ENCODE results near the gene ENPP3.
"Not testable (repeated sequence)": the region's sequence is repeated elsewhere in the genome, so short reads cannot be mapped to it uniquely, and the experiment has no call there.

The ENPP3 gene

GRCh38 chr6:131692031-131692430 is 54.9 kb downstream of the ENPP3 start:
- no peak for TF ChIP-seq HDGF (IDR thresholded peaks at IDR 0.05; ENCODE audit: borderline replicate concordance)
- no peak for TF ChIP-seq ARNT (IDR thresholded peaks at IDR 0.05)
- TF ChIP-seq CTBP1 (IDR thresholded peaks at IDR 0.05; ENCODE audit: borderline replicate concordance), result no peak
- TF ChIP-seq ZNF384 (IDR thresholded peaks at IDR 0.05), result no peak
- TF ChIP-seq L3MBTL2 (conservative IDR thresholded peaks at IDR 0.05), result no peak
- no peak for TF ChIP-seq NFRKB (IDR thresholded peaks at IDR 0.05)
- no peak for TF ChIP-seq FOXA1 (IDR thresholded peaks at IDR 0.05)
- no peak for TF ChIP-seq BHLHE40 (IDR thresholded peaks at IDR 0.05; ENCODE audit: borderline replicate concordance)
- TF ChIP-seq FOXM1 (IDR thresholded peaks at IDR 0.05; ENCODE audit: borderline replicate concordance), result no peak
- no peak for TF ChIP-seq LEF1 (IDR thresholded peaks at IDR 0.05; ENCODE audit: borderline replicate concordance)
- TF ChIP-seq SUZ12 (IDR thresholded peaks at IDR 0.05), result no peak
- TF ChIP-seq TARDBP (IDR thresholded peaks at IDR 0.05), result no peak
- no peak for TF ChIP-seq FOXK2 (IDR thresholded peaks at IDR 0.05)
- TF ChIP-seq, protein P1, sequence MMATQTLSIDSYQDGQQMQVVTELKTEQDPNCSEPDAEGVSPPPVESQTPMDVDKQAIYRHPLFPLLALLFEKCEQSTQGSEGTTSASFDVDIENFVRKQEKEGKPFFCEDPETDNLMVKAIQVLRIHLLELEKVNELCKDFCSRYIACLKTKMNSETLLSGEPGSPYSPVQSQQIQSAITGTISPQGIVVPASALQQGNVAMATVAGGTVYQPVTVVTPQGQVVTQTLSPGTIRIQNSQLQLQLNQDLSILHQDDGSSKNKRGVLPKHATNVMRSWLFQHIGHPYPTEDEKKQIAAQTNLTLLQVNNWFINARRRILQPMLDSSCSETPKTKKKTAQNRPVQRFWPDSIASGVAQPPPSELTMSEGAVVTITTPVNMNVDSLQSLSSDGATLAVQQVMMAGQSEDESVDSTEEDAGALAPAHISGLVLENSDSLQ (IDR thresholded peaks at IDR 0.05), result no peak
- POLR2A ChIA-PET, result no interaction called here
- DNase-seq (ENCODE audit: extremely low spot score), result no peak
- CTCF ChIA-PET, result no interaction called here

- no peak for TF ChIP-seq ARNT (IDR thresholded peaks at IDR 0.05)
- CTCF ChIA-PET, result no interaction called here
- no peak for DNase-seq (ENCODE audit: extremely low spot score)
- POLR2A ChIA-PET, result no interaction called here
These were observed 55.5 kb downstream of the ENPP3 start for GRCh38 chr6:131692589-131692988.

- TF ChIP-seq ZNF384 (IDR thresholded peaks at IDR 0.05) (no peak), ARNT (IDR thresholded peaks at IDR 0.05) (no peak), L3MBTL2 (conservative IDR thresholded peaks at IDR 0.05) (no peak), FOXA1 (IDR thresholded peaks at IDR 0.05) (no peak), FOXK2 (IDR thresholded peaks at IDR 0.05) (no peak), BHLHE40 (IDR thresholded peaks at IDR 0.05; ENCODE audit: borderline replicate concordance) (no peak), SP1 (IDR thresholded peaks at IDR 0.05) (no peak), HDGF (IDR thresholded peaks at IDR 0.05; ENCODE audit: borderline replicate concordance) (no peak), TARDBP (IDR thresholded peaks at IDR 0.05) (no peak)
- no peak for DNase-seq (ENCODE audit: extremely low spot score)
- ChIA-PET POLR2A (no interaction called here), CTCF (no interaction called here)
These were observed 56.3 kb downstream of the ENPP3 start for GRCh38 chr6:131693384-131693783.

GRCh38 chr6:131694832-131695426 is 57.8 kb downstream of the ENPP3 start:
- ChIA-PET POLR2A (no interaction called here), CTCF (interaction anchor here (0.5 to 1.7 kb wide), 16 partner anchors 8 to 565 kb away, joined by 3 to 22 read pairs (median 4); partner anchors contain the start of gene MED23)
- TF ChIP-seq FOXM1 (IDR thresholded peaks at IDR 0.05; ENCODE audit: borderline replicate concordance), result no peak
- TF ChIP-seq, protein P1 (IDR thresholded peaks at IDR 0.05), result no peak
- no peak for TF ChIP-seq FOXK2 (IDR thresholded peaks at IDR 0.05)
- no peak for TF ChIP-seq NFRKB (IDR thresholded peaks at IDR 0.05)
- TF ChIP-seq BHLHE40 (IDR thresholded peaks at IDR 0.05; ENCODE audit: borderline replicate concordance), result no peak
- TF ChIP-seq LEF1 (IDR thresholded peaks at IDR 0.05; ENCODE audit: borderline replicate concordance), result no peak
- DNase-seq (ENCODE audit: extremely low spot score), result peak; percentile 82

GRCh38 chr6:131696956-131697355 is 59.9 kb downstream of the ENPP3 start:
- TF ChIP-seq SP1 (IDR thresholded peaks at IDR 0.05) (no peak), LEF1 (IDR thresholded peaks at IDR 0.05; ENCODE audit: borderline replicate concordance) (no peak), SUZ12 (IDR thresholded peaks at IDR 0.05) (no peak), BHLHE40 (IDR thresholded peaks at IDR 0.05; ENCODE audit: borderline replicate concordance) (no peak), FOXM1 (IDR thresholded peaks at IDR 0.05; ENCODE audit: borderline replicate concordance) (no peak)
- no peak for DNase-seq (ENCODE audit: extremely low spot score)
- CTCF ChIA-PET, result no interaction called here
- POLR2A ChIA-PET, result no interaction called here

DNA sequence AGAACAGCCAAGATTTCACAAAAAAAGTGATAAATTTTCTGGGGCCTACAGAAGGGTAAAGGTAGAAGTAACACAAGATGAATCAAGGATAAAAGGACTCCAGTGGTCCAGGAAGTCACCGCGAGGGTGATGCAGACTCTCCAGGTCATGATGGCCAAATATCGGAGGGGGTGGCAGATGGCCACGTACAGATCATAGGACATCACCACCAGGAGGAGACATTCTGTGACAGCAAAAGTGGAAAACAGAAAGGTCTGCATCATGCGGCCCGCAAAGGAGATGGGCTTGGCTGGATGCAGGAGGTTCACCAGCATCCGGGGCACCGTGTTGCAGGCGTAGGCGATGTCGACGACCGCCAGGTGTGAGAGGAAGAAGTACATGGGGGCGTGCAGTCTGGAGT is 63.7 kb downstream of the ENPP3 start:
- POLR2A ChIA-PET; CTCF ChIA-PET; DNase-seq (ENCODE audit: extremely low spot score): not testable (repeated sequence)

- POLR2A ChIA-PET; CTCF ChIA-PET; DNase-seq (ENCODE audit: extremely low spot score): not testable (repeated sequence)
These were observed 66.8 kb downstream of the ENPP3 start for GRCh38 chr6:131703905-131704304.

DNA sequence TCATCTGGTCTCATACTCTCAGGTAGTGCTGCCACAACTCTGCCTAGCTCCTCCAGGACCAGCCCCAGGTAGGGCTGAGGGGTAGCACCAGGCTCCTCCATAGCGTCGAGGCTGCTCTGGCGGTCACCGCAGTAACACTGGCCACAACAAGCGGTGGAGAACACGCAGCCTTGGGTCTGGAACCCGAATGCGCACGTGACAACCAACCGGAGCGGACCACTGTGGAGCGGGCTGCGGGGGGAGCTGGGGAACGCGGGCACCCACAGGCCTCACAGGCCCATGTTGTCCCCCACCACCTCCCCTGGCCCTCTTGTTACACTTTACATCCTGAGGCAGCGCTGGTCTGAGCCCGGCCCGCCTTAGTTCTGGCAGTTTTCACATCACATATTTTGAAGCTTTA is 73.8 kb downstream of the ENPP3 start, which contains the start of gene CTAGE9:
CTAGE9 (minus strand) TSS at position 101 of the 400 bp plus-strand sequence; CDS start at position 101, 0 bp downstream.
- POLR2A ChIA-PET; CTCF ChIA-PET; DNase-seq (ENCODE audit: extremely low spot score): not testable (repeated sequence)

DNA sequence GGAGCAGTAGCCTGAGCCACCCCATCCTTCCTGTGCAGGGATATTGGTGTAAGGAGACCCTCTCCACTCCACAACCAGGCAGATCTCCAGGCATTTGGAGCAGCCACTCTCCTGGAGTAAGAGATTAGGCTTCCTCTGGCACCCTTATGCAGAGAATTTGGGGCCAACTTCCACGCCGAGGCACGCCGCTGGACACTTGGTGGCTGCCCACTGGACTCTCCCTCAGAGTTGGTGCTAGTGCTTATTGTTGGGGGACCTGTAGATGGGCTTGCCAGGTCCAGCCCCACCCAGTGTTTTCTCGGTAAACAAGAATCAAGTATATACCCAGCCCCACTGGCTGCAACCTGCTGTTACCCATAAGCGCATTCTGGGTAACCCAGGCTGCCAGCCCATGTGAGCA is 78.5 kb downstream of the ENPP3 start:
- POLR2A ChIA-PET; CTCF ChIA-PET; DNase-seq (ENCODE audit: extremely low spot score): not testable (repeated sequence)

Measured in HEK293T (cell line).